ENCODE measurements around the gene ORC1. TPM values are rescaled to one million over a fixed set of nuclear protein-coding genes. Genes with fewer than 3 reads are reported as not detected.

The ORC1 gene
- 1 to 10 TPM in 2 of 9 donors, under 1 TPM in 5, not detected in 2; 0.68 to 3.7 (median 0.92) TPM for total RNA-seq
- 1 to 10 TPM in 1 of 3 donors, under 1 TPM in 2; 0.56 to 1.4 (median 0.61) TPM for polyA plus RNA-seq
- long read RNA-seq, donor 1 = 0 reads
- long read RNA-seq, donor 2 = 0 reads
- long read RNA-seq, donor 3 = 0 reads
- long read RNA-seq, donor 4, partial matches to known transcripts = 1 of 2 reads
- long read RNA-seq, donor 4, other reads (novel, unspliced or antisense) = 1 of 2 reads
- long read RNA-seq, donor 5, partial matches to known transcripts = 1 of 2 reads
- long read RNA-seq, donor 5, other reads (novel, unspliced or antisense) = 0 of 2 reads
- long read RNA-seq, donor 6, partial matches to known transcripts = 0 of 1 reads
- long read RNA-seq, donor 6, other reads (novel, unspliced or antisense) = 0 of 1 reads
- long read RNA-seq, donor 7 = 0 reads
- long read RNA-seq, donor 8 = 0 reads
- long read RNA-seq, donor 9 = 0 reads
- long read RNA-seq, donor 10 = 0 reads

DNA sequence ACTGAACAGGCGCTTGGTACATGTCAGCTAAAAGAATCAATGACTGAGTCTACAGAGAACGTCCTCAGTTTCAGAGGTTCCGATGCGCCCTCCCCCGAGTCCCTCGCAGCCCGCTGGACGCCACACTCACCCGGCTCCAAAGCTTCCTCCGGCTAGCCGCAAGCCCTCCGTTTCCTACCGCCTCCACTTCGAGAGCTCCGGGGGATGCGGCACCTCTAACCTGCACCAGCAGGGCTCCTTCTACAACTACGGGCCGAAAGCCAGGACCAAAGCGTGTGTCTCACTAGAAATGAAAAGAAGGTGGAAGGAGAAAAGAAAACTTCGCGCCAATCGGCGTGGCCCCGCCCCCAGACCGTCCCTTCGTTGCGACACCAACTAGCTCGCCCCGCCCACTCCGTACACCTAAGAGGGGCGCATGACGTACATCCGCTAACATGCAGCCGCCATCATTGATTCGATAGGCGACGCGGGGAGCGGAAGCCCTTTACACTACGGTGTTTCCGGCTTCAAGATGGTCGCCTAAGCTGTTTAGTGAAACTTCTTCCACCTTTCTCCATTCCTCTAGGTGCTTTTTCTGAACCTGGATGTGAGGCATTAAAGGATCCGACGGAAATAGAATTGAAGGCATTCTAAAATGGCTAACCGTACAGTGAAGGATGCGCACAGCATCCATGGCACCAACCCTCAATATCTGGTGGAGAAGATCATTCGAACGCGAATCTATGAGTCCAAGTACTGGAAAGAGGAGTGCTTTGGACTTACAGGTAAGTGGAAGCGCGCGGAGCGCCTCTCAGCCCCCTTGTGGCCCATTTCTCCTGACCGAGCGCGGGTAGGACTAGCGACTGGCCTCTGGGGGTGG lies at the start of gene ORC1, which contains the start of gene PRPF38A:
TSS of gene ORC1 (minus strand) at position 308 of the 859 bp plus-strand sequence. CDS start 2,200 bp downstream, outside the sequence.
TSS of gene PRPF38A (plus strand) at position 487 of the 859 bp plus-strand sequence. CDS start at position 635, 148 bp downstream.
- peaks cover 0 to 17% of the 10 kb centered on the region in 2 donors for H3K36me3 ChIP-seq (replicated peaks in 1 of 2)
- 0 to 1% (median 0%) methylated on average over 37 to 57 of the region's 57 CpGs for WGBS, 4 donors
- peak; percentile 9 to 81 (median 52) for TF ChIP-seq CTCF (IDR thresholded peaks at IDR 0.05)
- peak; percentile 33 to 67 for TF ChIP-seq POLR2A (IDR thresholded peaks at IDR 0.05)
- H3K9me3 ChIP-seq (replicated peaks in 1 of 3) = no peaks in the 10 kb centered on the region
- H3K27ac ChIP-seq = peak within 1 kb of the TSS; percentile 72 to 96 (median 84)
- peak within 1 kb of the TSS; percentile 73 to 89 (median 86) for H3K4me3 ChIP-seq
- DNase-seq = peak; percentile 97 to 99 (median 98)
- intact Hi-C loops (cut with DNase I) = loop anchor here in 1 of 2 donors (10.0 kb wide), 1 partner anchor 280 kb away; no protein-coding TSS in a partner anchor
- H3K4me1 ChIP-seq (replicated peaks in 1 of 2) = peaks cover 9 to 22% of the 10 kb centered on the region in 2 donors
- no peaks in the 10 kb centered on the region for H3K27me3 ChIP-seq

DNA sequence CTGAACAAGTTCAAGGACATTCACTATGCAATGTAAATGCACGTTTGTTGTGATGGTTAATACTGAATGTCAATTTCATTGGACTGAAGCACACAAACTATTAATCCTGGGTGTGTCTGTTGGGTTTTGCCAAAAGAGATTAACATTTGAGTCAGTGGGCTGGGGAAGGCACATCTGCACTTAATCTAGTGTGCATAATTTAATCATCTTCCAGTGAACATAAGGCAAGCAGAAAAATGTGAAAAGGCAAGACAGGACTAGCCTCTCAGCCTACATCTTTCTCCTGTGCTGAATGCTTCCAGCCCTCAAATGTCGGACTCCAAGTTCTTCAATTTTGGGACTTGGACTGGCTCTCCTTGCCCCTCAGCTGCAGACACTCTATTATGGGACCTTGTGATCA lies 40.2 kb upstream of the ORC1 start:
- Histone ChIP-seq H3K27me3 (no peaks in the 10 kb centered on the region), H3K36me3 (replicated peaks in 1 of 2) (peaks cover 0 to 35% of the 10 kb centered on the region in 2 donors), H3K9me3 (replicated peaks in 1 of 3) (no peaks in the 10 kb centered on the region), H3K4me1 (replicated peaks in 1 of 2) (no peaks in the 10 kb centered on the region), H3K4me3 (no peak overlapping the region), H3K27ac (no peak overlapping the region)
- no peak for TF ChIP-seq CTCF (IDR thresholded peaks at IDR 0.05)
- TF ChIP-seq POLR2A (IDR thresholded peaks at IDR 0.05) = no peak
- DNase-seq = no peak
- intact Hi-C loops (cut with DNase I) = no loop called here
- 68 to 85% (median 80%) methylated on average over 2 of the region's 2 CpGs for WGBS, 4 donors

DNA sequence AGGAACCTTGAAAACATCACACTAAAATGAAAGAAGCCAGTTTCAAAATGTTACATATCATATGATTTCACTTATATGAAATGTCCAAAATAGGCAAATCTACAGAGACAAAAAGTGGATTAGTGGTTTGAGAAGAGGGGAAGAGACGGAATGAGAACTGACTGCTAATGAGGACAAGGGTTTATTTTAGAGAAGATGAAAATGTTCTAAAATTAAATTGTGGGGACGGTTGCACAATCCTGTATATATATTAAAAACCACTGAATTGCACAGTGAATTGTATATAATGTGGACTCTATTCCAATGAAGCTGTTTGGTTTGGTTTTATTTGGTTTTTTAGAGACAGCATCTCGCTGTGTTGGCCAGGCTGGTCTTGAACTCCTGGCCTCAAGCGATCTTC lies 35.8 kb upstream of the ORC1 start:
- TF ChIP-seq POLR2A (IDR thresholded peaks at IDR 0.05) = no peak
- no peak for TF ChIP-seq CTCF (IDR thresholded peaks at IDR 0.05)
- no peaks in the 10 kb centered on the region for H3K4me1 ChIP-seq (replicated peaks in 1 of 2)
- H3K9me3 ChIP-seq (replicated peaks in 1 of 3) = no peaks in the 10 kb centered on the region
- intact Hi-C loops (cut with DNase I) = loop anchor here in 1 of 2 donors (10.0 kb wide), 1 partner anchor 245 kb away; no protein-coding TSS in a partner anchor
- no peak overlapping the region for H3K27ac ChIP-seq
- DNase-seq = no peak
- peaks cover 0 to 30% of the 10 kb centered on the region in 2 donors for H3K36me3 ChIP-seq (replicated peaks in 1 of 2)
- 87 to 91% (median 89%) methylated on average over 4 of the region's 4 CpGs for WGBS, 4 donors
- H3K4me3 ChIP-seq = no peak overlapping the region
- no peaks in the 10 kb centered on the region for H3K27me3 ChIP-seq
